ENCODE measurements around the gene SH3GL2.

DNA sequence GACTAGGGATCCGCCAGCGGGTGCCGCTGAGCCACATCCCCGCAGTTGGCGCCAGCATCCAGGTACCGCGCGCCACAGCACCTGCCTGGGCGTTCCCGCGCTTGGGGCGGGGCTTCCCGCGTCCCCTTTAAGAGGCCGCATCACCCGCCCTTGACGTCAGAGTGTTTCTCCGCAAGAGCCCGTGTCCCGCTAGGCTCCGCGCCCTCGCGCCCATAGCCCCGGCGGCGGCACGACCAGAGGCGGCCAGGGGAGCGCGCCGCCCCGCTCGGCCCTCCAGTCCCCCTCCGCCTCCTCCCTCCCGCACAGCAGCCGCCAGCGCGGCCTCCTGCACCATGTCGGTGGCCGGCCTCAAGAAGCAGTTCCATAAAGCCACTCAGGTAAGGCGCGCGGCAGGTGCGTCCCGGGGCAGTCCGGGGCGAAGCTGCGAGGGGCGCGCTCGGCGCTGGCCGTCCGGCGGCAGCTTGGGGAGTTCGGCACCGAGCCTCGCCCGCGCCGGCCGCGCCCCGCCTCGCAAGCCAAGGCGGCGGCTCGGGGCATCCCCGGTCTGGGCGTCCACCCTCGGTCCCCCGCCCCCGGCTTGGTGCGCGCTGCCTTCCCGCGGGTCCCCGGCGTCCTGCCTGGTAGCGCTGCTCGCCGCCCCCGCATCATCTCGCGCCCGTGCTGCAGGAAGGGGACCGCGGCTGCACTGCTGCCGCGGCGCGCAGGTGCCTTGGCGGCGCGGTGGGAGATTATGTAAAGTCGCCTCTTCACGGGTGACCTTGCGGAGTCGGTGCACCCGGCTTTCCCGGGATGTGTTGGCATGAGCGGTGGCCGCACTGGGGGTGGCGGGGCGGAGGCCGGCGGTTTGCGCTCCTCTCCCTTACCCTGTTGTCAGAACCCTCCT is at the start of gene SH3GL2:
- TF ChIP-seq POLR2AphosphoS5 (IDR thresholded peaks at IDR 0.05; ENCODE audit: low read depth, low read length) (no peak), SIN3A (IDR thresholded peaks at IDR 0.05; ENCODE audit: borderline replicate concordance, insufficient read depth, low read length) (no peak)

Data from PFSK-1 (cell line).